ENCODE data around the gene FBXL4.
A peak's percentile ranks its signal among the peaks of the same experiment; 100 is the strongest.

Gene FBXL4

GRCh38 chr6:98836025-98836961 lies 111.5 kb downstream of the FBXL4 start:
- Histone ChIP-seq H3K4me3 (ENCODE audit: low read length in 2 of 2) (peak overlapping the region; percentile 99 to 100), H3K27ac (replicated peaks; ENCODE audit: low read length) (no peak overlapping the region)
- no CpG with 5 or more reads among the region's 23 CpGs for WGBS, 2 donors (ENCODE audit: extremely low coverage in 2 of 2, insufficient read length in 2 of 2, insufficient replicate concordance in 1 of 2)

DNA sequence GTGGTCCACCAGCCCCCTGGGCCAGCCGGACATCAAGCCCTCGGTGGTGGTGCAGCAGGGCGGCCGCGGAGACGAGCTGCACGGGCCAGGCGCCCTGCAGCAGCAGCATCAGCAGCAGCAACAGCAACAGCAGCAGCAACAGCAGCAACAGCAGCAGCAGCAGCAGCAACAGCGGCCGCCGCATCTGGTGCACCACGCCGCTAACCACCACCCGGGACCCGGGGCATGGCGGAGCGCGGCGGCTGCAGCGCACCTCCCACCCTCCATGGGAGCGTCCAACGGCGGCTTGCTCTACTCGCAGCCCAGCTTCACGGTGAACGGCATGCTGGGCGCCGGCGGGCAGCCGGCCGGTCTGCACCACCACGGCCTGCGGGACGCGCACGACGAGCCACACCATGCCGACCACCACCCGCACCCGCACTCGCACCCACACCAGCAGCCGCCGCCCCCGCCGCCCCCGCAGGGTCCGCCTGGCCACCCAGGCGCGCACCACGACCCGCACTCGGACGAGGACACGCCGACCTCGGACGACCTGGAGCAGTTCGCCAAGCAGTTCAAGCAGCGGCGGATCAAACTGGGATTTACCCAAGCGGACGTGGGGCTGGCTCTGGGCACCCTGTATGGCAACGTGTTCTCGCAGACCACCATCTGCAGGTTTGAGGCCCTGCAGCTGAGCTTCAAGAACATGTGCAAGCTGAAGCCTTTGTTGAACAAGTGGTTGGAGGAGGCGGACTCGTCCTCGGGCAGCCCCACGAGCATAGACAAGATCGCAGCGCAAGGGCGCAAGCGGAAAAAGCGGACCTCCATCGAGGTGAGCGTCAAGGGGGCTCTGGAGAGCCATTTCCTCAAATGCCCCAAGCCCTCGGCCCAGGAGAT lies 112.4 kb downstream of the FBXL4 start:
- peak overlapping the region; percentile 6 for H4K8ac ChIP-seq (ENCODE audit: low read depth, low read length)
- peak overlapping the region; percentile 85 for H3K4me2 ChIP-seq (ENCODE audit: insufficient read depth, low read length, poor library complexity, severe bottlenecking)
- peak overlapping the region; percentile 98 for H3K18ac ChIP-seq (ENCODE audit: low read length)
- peak overlapping the region; percentile 91 for H2BK15ac ChIP-seq (ENCODE audit: low read length)
- peak overlapping the region; percentile 78 for H2AK5ac ChIP-seq (ENCODE audit: low read depth, low read length)
- H3K14ac ChIP-seq (ENCODE audit: low read length): peak overlapping the region; percentile 97
- peak overlapping the region; percentile 79 for H2BK12ac ChIP-seq (ENCODE audit: low read length)
- peak overlapping the region; percentile 99 for H2BK5ac ChIP-seq (ENCODE audit: low read length)
- H3K79me1 ChIP-seq (ENCODE audit: low read depth, low read length): peaks cover 8% of the 10 kb centered on the region
- peak overlapping the region; percentile 38 for H4K91ac ChIP-seq (ENCODE audit: low read depth, low read length, poor library complexity)
- H3K9me3 ChIP-seq (replicated peaks in 1 of 2; ENCODE audit: control insufficient read depth in 2 of 2, insufficient read depth in 1 of 2, low read depth in 1 of 2, low read length in 2 of 2): no peaks in the 10 kb centered on the region
- peak overlapping the region; percentile 97 for H3K9ac ChIP-seq (ENCODE audit: low read depth, low read length, poor library complexity)
- peaks cover 0 to 52% of the 10 kb centered on the region in 2 donors for H3K36me3 ChIP-seq (replicated peaks in 1 of 2; ENCODE audit: control insufficient read depth in 2 of 2, insufficient read depth in 2 of 2, low read length in 2 of 2)
- H3K4ac ChIP-seq (ENCODE audit: low read length): peak overlapping the region; percentile 54
- peak overlapping the region; percentile 75 for H3K23ac ChIP-seq (ENCODE audit: low read depth, low read length, poor library complexity)
- H2AFZ ChIP-seq (ENCODE audit: low read length): no peak overlapping the region
- peaks cover 0 to 31% (median 5%) of the 10 kb centered on the region in 3 experiments for H3K27me3 ChIP-seq (ENCODE audit: control insufficient read depth in 3 of 3, insufficient read depth in 3 of 3, low read depth in 1 of 3, low read length in 3 of 3)
- WGBS, 2 donors (ENCODE audit: extremely low coverage in 2 of 2, insufficient read length in 2 of 2, insufficient replicate concordance in 1 of 2): no CpG with 5 or more reads among the region's 76 CpGs
- peaks cover 8 to 17% of the 10 kb centered on the region in 2 donors for H3K4me1 ChIP-seq (ENCODE audit: control insufficient read depth in 2 of 2, insufficient read depth in 1 of 2, low read depth in 1 of 2, low read length in 2 of 2)
- peak overlapping the region; percentile 64 for H2BK120ac ChIP-seq (ENCODE audit: low read depth, low read length)
- H3K27ac ChIP-seq (replicated peaks; ENCODE audit: low read length): no peak overlapping the region
- H3K4me3 ChIP-seq (ENCODE audit: low read length in 2 of 2): peak overlapping the region; percentile 99 to 100
- DNase-seq (ENCODE audit: low spot score): peak; percentile 54

More at GRCh38 chr6:98836025-98836961, 111.5 kb downstream of the FBXL4 start:
- Histone ChIP-seq H3K9me3 (replicated peaks in 1 of 2; ENCODE audit: control insufficient read depth in 2 of 2, insufficient read depth in 1 of 2, low read depth in 1 of 2, low read length in 2 of 2) (no peaks in the 10 kb centered on the region), H2BK15ac (ENCODE audit: low read length) (peak overlapping the region; percentile 91), H3K4ac (ENCODE audit: low read length) (no peak overlapping the region), H3K23ac (ENCODE audit: low read depth, low read length, poor library complexity) (peak overlapping the region; percentile 75), H3K27me3 (ENCODE audit: control insufficient read depth in 3 of 3, insufficient read depth in 3 of 3, low read depth in 1 of 3, low read length in 3 of 3) (peaks cover 0 to 25% (median 4%) of the 10 kb centered on the region in 3 experiments), H3K4me2 (ENCODE audit: insufficient read depth, low read length, poor library complexity, severe bottlenecking) (peak overlapping the region; percentile 85), H2AK5ac (ENCODE audit: low read depth, low read length) (peak overlapping the region; percentile 78), H3K14ac (ENCODE audit: low read length) (peak overlapping the region; percentile 97), H2AFZ (ENCODE audit: low read length) (no peak overlapping the region), H2BK5ac (ENCODE audit: low read length) (peak overlapping the region; percentile 89), H3K79me1 (ENCODE audit: low read depth, low read length) (peaks cover 8% of the 10 kb centered on the region), H4K8ac (ENCODE audit: low read depth, low read length) (no peak overlapping the region), H2BK12ac (ENCODE audit: low read length) (no peak overlapping the region), H3K18ac (ENCODE audit: low read length) (peak overlapping the region; percentile 98), H2BK120ac (ENCODE audit: low read depth, low read length) (no peak overlapping the region), H4K91ac (ENCODE audit: low read depth, low read length, poor library complexity) (no peak overlapping the region), H3K36me3 (replicated peaks in 1 of 2; ENCODE audit: control insufficient read depth in 2 of 2, insufficient read depth in 2 of 2, low read length in 2 of 2) (peaks cover 0 to 62% of the 10 kb centered on the region in 2 donors), H3K4me1 (ENCODE audit: control insufficient read depth in 2 of 2, insufficient read depth in 1 of 2, low read depth in 1 of 2, low read length in 2 of 2) (peaks cover under 1 to 13% of the 10 kb centered on the region in 2 donors), H3K9ac (ENCODE audit: low read depth, low read length, poor library complexity) (peak overlapping the region; percentile 97)
- no peak for DNase-seq (ENCODE audit: low spot score)

GRCh38 chr6:98834060-98835031 lies 113.4 kb downstream of the FBXL4 start, which contains the start of gene POU3F2:
Gene POU3F2, plus strand, starts transcription at chr6:98834574. Its CDS starts 300 bp downstream, at chr6:98834874.
- Histone ChIP-seq H2BK12ac (ENCODE audit: low read length) (peak within 1 kb of the TSS; percentile 79), H4K8ac (ENCODE audit: low read depth, low read length) (peak within 1 kb of the TSS; percentile 6), H2AK5ac (ENCODE audit: low read depth, low read length) (peak within 1 kb of the TSS; percentile 78), H2BK120ac (ENCODE audit: low read depth, low read length) (peak within 1 kb of the TSS; percentile 64), H3K36me3 (replicated peaks in 1 of 2; ENCODE audit: control insufficient read depth in 2 of 2, insufficient read depth in 2 of 2, low read length in 2 of 2) (peaks cover 0 to 42% of the 10 kb centered on the region in 2 donors), H4K91ac (ENCODE audit: low read depth, low read length, poor library complexity) (peak within 1 kb of the TSS; percentile 38), H3K14ac (ENCODE audit: low read length) (peak within 1 kb of the TSS; percentile 97), H2AFZ (ENCODE audit: low read length) (no peak within 1 kb of the TSS), H3K4me3 (ENCODE audit: low read length in 2 of 2) (peak within 1 kb of the TSS; percentile 99 to 100), H3K23ac (ENCODE audit: low read depth, low read length, poor library complexity) (peak within 1 kb of the TSS; percentile 75), H3K27ac (replicated peaks; ENCODE audit: low read length) (peak within 1 kb of the TSS; percentile 94), H3K4ac (ENCODE audit: low read length) (peak within 1 kb of the TSS; percentile 91), H3K9ac (ENCODE audit: low read depth, low read length, poor library complexity) (peak within 1 kb of the TSS; percentile 99), H2BK5ac (ENCODE audit: low read length) (peak within 1 kb of the TSS; percentile 99), H3K18ac (ENCODE audit: low read length) (peak within 1 kb of the TSS; percentile 100), H3K4me2 (ENCODE audit: insufficient read depth, low read length, poor library complexity, severe bottlenecking) (peak within 1 kb of the TSS; percentile 94), H3K79me1 (ENCODE audit: low read depth, low read length) (peaks cover 8% of the 10 kb centered on the region), H3K4me1 (ENCODE audit: control insufficient read depth in 2 of 2, insufficient read depth in 1 of 2, low read depth in 1 of 2, low read length in 2 of 2) (peaks cover 11 to 17% of the 10 kb centered on the region in 2 donors), H2BK15ac (ENCODE audit: low read length) (peak within 1 kb of the TSS; percentile 91), H3K27me3 (ENCODE audit: control insufficient read depth in 3 of 3, insufficient read depth in 3 of 3, low read depth in 1 of 3, low read length in 3 of 3) (peaks cover 0 to 35% (median 5%) of the 10 kb centered on the region in 3 experiments), H3K9me3 (replicated peaks in 1 of 2; ENCODE audit: control insufficient read depth in 2 of 2, insufficient read depth in 1 of 2, low read depth in 1 of 2, low read length in 2 of 2) (no peaks in the 10 kb centered on the region)
- WGBS, 2 donors (ENCODE audit: extremely low coverage in 2 of 2, insufficient read length in 2 of 2, insufficient replicate concordance in 1 of 2): no CpG with 5 or more reads among the region's 83 CpGs
- DNase-seq (ENCODE audit: low spot score): peak; percentile 98
